Colon (tissue), 2 donors: ENCODE data around the gene CLCN6.
"Not testable (repeated sequence)": the region's sequence is repeated elsewhere in the genome, so short reads cannot be mapped to it uniquely, and the experiment has no call there.

Experiments
- FAIRE-seq: peaks from 2 replicates; lab custom pipeline; 2012; peaks lifted over from hg19 to GRCh38; lab: Jason Lieb, UNC
- donor health status: control.
- donor health status: control.

CLCN6 gene

GRCh38 chr1:11795238-11795890 is 10.6 kb upstream of the CLCN6 start:
- FAIRE-seq, result no peak

- FAIRE-seq, result no peak
Observed at GRCh38 chr1:11796036-11796828, 9.8 kb upstream of the CLCN6 start.

- FAIRE-seq, result no peak
Observed at GRCh38 chr1:11797525-11798216, 8.3 kb upstream of the CLCN6 start.

GRCh38 chr1:11799099-11799498 is 6.9 kb upstream of the CLCN6 start:
- FAIRE-seq, result no peak

GRCh38 chr1:11799896-11800295 is 6.1 kb upstream of the CLCN6 start:
- no peak for FAIRE-seq

GRCh38 chr1:11800391-11800755 is 5.6 kb upstream of the CLCN6 start:
- FAIRE-seq, result no peak

GRCh38 chr1:11800756-11801433 is 5.1 kb upstream of the CLCN6 start:
- FAIRE-seq, result no peak

DNA sequence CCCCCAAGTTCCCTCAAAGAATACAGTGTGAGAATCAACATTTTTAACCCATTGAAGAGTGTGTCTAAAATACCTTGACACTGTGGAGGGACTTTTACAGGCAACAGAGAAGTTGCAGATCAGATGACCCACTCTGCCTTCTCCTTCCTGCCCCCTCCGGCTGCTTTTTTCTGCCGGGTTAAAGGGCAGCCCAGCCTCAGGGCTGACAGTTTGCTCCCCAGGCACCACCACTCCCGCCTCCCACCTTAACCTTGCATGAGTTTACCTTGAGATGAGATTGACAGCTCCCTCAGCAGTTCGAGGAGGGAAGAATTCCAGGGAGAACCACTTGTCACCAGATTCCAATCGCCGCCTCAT is 3.4 kb upstream of the CLCN6 start:
- no peak for FAIRE-seq

DNA sequence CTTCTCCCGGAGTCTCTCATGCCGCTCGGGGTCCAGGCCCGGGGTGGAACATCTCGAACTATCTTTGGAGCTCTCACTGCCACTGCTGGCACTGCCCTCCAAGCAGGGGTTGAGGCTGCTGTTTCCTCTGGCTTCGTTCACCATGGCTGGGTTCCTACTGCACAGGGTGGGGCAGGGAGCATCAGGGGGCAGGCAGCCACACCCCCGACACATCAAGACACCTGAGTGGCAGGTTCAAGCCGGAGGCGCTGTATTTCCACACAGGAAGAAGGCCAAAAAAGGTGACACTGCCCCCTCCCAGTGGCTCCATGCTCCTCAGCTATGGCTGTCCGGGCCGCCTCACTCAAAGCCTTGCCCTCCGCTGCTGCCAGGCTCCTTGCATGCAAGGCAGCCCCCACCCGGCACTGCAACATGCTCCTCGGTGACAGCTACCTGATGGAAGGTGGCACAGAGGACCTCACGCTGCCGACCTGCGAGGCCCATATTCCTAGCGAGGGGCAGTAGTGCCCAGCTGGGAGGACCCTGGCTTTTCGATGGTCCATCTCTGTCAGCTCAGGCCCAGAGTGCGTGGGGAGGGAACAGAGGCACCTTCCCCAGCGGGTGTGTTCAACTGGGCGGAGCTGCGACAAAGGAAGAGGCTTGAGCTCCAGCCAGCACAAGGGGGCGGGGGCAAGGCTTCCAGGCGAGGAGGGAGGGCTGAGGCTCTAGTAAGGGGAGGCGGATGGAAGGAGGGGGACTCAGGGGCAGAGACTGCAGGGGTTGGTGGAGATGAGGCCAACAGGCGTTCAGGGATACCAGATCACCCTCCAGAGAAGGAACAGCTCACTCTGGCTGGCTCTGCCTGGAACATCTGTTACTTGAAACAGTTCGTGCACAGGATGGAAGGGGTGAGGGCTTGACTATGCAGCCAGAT is 2.8 kb upstream of the CLCN6 start:
- no peak for FAIRE-seq

- not testable (repeated sequence) for FAIRE-seq
Observed at GRCh38 chr1:11803924-11804665, 1.9 kb upstream of the CLCN6 start.

DNA sequence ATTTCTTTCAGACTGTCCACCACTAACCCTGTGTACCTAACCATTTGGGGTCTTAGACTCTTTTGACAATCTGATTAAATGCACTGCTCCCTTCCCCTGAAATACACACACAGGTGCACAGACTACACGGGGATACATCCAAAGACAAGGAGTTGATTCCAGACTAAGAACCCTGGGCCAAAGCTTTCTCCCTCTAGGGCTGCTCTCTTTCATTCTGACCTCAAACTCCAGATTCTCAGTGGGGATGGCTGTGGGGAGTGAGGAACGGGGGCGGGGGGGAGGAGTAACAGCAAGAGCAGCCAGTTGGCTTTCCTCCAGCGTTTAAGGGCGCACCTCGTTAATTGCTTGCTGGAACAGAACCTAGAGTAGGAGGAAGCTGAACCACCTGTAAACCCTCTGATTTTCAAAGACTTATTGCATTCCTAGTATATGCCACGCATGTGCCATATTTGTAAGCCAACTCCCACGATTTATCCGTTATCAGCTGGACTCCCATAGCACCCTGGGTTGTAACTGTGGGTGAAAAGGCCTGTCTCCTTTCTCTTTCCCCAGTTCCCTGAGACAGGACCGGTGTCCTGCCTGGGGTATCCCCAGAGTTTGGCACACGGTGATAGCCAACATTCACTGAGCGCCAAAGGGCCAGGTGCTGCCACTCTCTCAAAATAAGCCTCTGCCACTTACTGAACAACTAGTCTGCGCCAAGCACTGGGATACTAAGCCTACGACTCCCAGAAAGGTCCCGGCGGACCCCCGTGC is 1.1 kb upstream of the CLCN6 start:
- no peak for FAIRE-seq

DNA sequence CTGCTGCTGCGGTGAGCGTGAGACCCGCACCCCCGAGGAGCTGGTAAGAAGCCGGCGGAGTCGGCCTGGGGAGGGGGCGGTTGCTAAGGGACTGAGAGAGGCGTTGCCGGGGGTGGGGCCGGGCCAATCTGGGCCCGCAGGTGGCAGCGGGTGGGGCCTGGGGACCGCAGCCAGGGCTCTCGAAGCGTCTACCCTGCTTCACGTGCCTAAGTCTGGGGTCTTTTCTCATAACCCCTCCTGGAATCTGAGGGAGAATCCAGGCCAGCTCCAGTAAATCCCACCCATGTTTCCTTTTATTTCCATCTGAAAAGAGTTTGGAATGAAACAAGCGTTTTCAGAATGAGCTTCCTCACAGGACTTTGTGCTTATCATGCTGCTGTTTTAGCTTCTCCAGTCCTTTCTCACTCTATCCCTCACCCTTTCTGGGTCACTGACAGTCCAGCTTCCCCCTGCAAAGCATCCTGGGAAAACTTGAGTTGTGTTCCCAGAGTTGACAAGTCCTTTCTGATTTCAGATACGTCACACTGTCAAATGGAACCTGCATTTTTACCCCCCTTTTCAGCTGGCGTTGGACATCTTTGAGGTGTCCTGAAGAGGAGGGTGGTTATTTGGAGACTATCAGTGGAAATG is 431 bp downstream of the CLCN6 start:
- no peak for FAIRE-seq

DNA sequence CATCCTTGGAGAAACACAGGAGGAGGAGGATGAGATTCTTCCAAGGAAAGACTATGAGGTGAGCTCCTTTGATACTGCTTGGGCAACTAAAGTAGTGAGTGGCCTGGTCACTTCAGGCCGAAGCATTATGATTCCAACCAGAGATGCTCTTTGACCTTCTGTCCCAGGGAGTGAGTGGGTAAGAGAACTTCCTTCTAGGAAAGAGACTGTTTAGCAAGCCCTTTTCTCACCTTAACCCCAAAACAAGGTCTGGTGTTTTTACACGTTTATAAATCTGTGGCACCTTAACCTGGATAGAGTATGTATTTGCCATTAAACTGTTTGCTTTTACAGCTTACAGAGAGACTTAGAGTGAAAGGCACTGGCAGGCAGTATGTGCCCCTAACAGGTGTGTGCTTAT is 1.1 kb downstream of the CLCN6 start:
- no peak for FAIRE-seq

DNA sequence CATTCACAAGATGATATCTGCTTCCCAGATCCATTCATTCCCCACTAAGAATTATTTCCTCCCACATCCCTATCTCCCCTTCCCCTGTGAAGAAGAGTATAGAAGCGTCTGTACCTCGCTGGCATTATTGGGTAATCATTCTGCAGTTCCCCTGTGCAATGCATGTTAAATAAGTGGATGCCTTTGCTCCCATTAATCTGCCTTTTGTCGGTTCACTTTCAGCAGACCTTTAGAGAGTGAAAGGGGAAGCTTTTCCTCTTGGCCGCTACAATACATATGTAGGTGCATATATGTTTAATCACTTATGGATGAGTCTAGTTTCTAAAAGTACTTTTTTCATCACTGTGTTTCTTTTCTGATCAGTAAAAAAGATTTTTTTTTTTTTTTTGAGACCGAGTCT is 7.0 kb downstream of the CLCN6 start:
- FAIRE-seq, result no peak

- FAIRE-seq, result no peak
Observed at GRCh38 chr1:11817192-11817591, 11.2 kb downstream of the CLCN6 start.

DNA sequence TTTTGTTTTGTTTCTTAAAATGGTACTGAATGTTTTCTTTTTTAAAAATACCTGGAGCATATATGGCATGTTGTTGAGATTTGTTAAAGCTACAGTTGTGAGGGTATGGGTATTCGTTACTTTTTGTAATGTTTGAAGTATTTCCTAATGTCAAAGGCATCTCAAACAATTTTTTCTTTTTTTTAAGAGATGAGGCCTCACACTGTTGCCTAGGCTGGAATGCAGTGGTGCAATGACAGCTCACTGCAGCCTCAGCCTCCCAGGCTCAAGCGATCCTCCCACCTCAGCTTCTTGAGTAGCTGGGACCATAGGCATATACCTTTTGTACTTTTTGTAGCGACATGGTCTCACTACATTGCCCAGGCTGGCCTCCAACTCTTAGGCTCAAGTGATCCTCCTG is 16.1 kb downstream of the CLCN6 start:
- no peak for FAIRE-seq

DNA sequence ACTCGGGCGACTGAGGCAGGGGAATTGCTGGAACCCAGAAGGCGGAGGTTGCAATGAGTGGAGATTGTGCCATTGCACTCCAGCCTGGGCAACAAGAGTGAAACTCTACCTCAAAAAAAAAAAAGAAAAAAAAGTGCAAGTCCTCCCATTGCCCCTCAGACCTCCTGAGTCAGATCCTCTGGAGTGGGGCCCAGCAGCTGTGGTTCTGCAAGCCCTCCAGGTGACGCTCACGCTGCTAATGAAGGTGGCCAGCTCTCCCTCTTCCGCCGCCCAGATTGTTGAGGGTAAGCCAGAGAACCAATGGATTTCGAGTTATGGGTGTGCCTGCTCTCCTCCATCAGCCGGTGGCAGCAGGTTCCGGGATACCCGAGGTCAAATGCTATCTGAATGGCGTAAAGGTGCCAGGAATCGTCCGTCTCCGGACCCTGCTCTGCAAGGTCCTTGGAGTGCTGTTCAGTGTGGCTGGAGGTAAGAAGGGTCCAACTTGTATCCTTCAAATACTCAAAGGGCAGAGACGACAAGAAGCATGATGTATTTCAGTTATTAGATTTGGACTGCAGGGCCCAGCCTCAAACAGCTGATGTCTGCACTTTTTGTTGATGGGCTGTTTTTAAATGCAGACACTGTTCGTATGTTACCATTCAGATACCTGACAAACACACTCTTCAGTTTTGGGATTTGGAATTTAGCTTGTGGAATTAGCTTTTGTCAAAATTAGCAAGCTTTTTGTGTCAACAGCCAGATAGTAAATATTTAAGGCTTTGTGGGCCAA is 17.6 kb downstream of the CLCN6 start:
- FAIRE-seq, result no peak

DNA sequence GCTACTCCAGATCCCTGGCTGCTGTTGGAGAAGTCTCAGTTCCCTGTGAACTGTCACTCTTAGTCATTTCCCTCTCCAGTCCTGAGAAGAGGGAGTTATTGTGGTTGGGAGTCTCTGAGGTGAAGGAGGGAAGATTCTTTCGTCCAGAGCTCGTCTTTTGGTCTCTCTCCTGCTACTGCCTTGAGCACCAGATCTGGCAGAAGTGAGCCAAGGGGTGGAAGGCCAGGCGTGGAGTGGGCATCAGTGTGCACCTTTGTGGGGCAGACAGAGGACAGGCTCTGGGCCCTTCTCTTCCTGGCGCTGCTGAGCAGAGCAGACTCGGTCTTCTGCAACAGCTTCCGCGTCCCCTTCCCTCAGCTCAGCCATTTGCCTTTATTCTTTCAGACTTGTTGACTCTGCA is 19.1 kb downstream of the CLCN6 start:
- FAIRE-seq, result no peak

GRCh38 chr1:11826946-11827345 is 21.0 kb downstream of the CLCN6 start:
- no peak for FAIRE-seq
